HG03066 (cell line): ENCODE results near the gene HIBCH.
A peak's percentile ranks its signal among the peaks of the same experiment; 100 is the strongest.
"Not testable (repeated sequence)": the region's sequence is repeated elsewhere in the genome, so short reads cannot be mapped to it uniquely, and the experiment has no call there.

Source experiments
- ATAC-seq: cut with Tn5 transposase; IDR thresholded peaks from one replicate; pipeline ENCODE4 v1.9.1; 2021; ENCODE audit warnings: low read depth; ENCODE audit not compliant: unreplicated experiment

The HIBCH gene

GRCh38 chr2:190319555-190320498 lies at the start of gene HIBCH:
Gene HIBCH (minus strand): TSS chr2:190319826. CDS start chr2:190319750, 76 bp downstream.
- peak; percentile 95 for ATAC-seq

GRCh38 chr2:190367091-190367490 lies 47.5 kb upstream of the HIBCH start:
- no peak for ATAC-seq

GRCh38 chr2:190366248-190366753 lies 46.7 kb upstream of the HIBCH start:
- ATAC-seq: no peak

GRCh38 chr2:190365499-190366204 lies 46.0 kb upstream of the HIBCH start:
- no peak for ATAC-seq

GRCh38 chr2:190362894-190363293 lies 43.3 kb upstream of the HIBCH start:
- ATAC-seq: no peak

- no peak for ATAC-seq
These were observed 41.9 kb upstream of the HIBCH start for GRCh38 chr2:190361572-190361971.

- no peak for ATAC-seq
These were observed 41.3 kb upstream of the HIBCH start for GRCh38 chr2:190360965-190361364.

- ATAC-seq: no peak
These were observed 40.9 kb upstream of the HIBCH start for GRCh38 chr2:190360561-190360960.

GRCh38 chr2:190358655-190359448 lies 39.2 kb upstream of the HIBCH start:
- not testable (repeated sequence) for ATAC-seq

GRCh38 chr2:190357600-190357999 lies 38.0 kb upstream of the HIBCH start:
- ATAC-seq: no peak

GRCh38 chr2:190355968-190356644 lies 36.5 kb upstream of the HIBCH start:
- ATAC-seq: no peak

- no peak for ATAC-seq
These were observed 34.5 kb upstream of the HIBCH start for GRCh38 chr2:190354003-190354690.

- ATAC-seq: no peak
These were observed 33.9 kb upstream of the HIBCH start for GRCh38 chr2:190353537-190353899.

- no peak for ATAC-seq
These were observed 33.3 kb upstream of the HIBCH start for GRCh38 chr2:190352668-190353536.

GRCh38 chr2:190351955-190352354 lies 32.3 kb upstream of the HIBCH start:
- ATAC-seq: no peak

- ATAC-seq: no peak
These were observed 30.7 kb upstream of the HIBCH start for GRCh38 chr2:190350371-190350770.

- peak; percentile 76 for ATAC-seq
These were observed 24.7 kb upstream of the HIBCH start for GRCh38 chr2:190344276-190344827.

GRCh38 chr2:190343536-190344275 lies 24.1 kb upstream of the HIBCH start, which contains the start of gene INPP1:
Gene INPP1 (plus strand): TSS chr2:190343589. CDS start chr2:190360103, 16,514 bp downstream.
- peak; percentile 56 for ATAC-seq
